Activated CD4-positive, CD25-positive, alpha-beta regulatory T cell (primary cell): Measurements from ENCODE around the gene MAPK6.

Experiments used
- DNase-seq, 4 experiments: peaks; one replicate each; lab custom pipeline; 2025; lab: John Stamatoyannopoulos, UW

Gene MAPK6

GRCh38 chr15:52010633-52011595 lies 8.1 kb upstream of the MAPK6 start:
- DNase-seq: peak in 1 of 4 experiments; percentile 13

- no peak for DNase-seq
These were observed 7.3 kb upstream of the MAPK6 start for GRCh38 chr15:52011711-52012144.

GRCh38 chr15:52012210-52012609 lies 6.8 kb upstream of the MAPK6 start:
- no peak for DNase-seq

- no peak for DNase-seq
These were observed 5.7 kb upstream of the MAPK6 start for GRCh38 chr15:52013151-52013791.

- DNase-seq: no peak
These were observed 4.4 kb upstream of the MAPK6 start for GRCh38 chr15:52014616-52015015.

- no peak for DNase-seq
These were observed 2.7 kb upstream of the MAPK6 start for GRCh38 chr15:52016316-52016715.

GRCh38 chr15:52018244-52018643 lies 775 bp upstream of the MAPK6 start:
- DNase-seq: no peak

- DNase-seq: peak; percentile 45 to 50 (median 48)
These were observed 588 bp downstream of the MAPK6 start for GRCh38 chr15:52019394-52020220.

GRCh38 chr15:52020221-52021085 lies 1.4 kb downstream of the MAPK6 start:
- no peak for DNase-seq

GRCh38 chr15:52021128-52021671 lies 2.2 kb downstream of the MAPK6 start:
- DNase-seq: peak; percentile 11 to 39 (median 34)

GRCh38 chr15:52021892-52022540 lies 3.0 kb downstream of the MAPK6 start:
- no peak for DNase-seq

- no peak for DNase-seq
These were observed 4.3 kb downstream of the MAPK6 start for GRCh38 chr15:52023169-52023922.

- no peak for DNase-seq
These were observed 9.5 kb downstream of the MAPK6 start for GRCh38 chr15:52028431-52029093.

GRCh38 chr15:52030010-52030409 lies 11.0 kb downstream of the MAPK6 start:
- no peak for DNase-seq

GRCh38 chr15:52031556-52031955 lies 12.5 kb downstream of the MAPK6 start:
- no peak for DNase-seq

- DNase-seq: no peak
These were observed 19.0 kb downstream of the MAPK6 start for GRCh38 chr15:52037889-52038505.

- no peak for DNase-seq
These were observed 21.1 kb downstream of the MAPK6 start for GRCh38 chr15:52039925-52040781.
